Panc1 (cell line): ENCODE data around the gene TMEM40.

ENCODE experiments used
- POLR2AphosphoS5 ChIP-seq: IDR thresholded peaks from 2 replicates; pipeline ENCODE4 v1.6.1; 2012; ENCODE audit warnings: mild to moderate bottlenecking, low read depth, low read length, moderate library complexity
- SIN3A ChIP-seq: IDR thresholded peaks from 2 replicates; pipeline ENCODE4 v1.6.1; 2012; ENCODE audit warnings: low read depth, mild to moderate bottlenecking, low read length, moderate library complexity, borderline replicate concordance; ENCODE audit not compliant: insufficient read depth
- TCF7L2 ChIP-seq: IDR thresholded peaks from 2 replicates; pipeline ENCODE4 v1.6.1; 2011; ENCODE audit warnings: mild to moderate bottlenecking, low read depth, low read length, inconsistent platforms
- TF ChIP-seq, protein P1 (sequence below): fragments of 450-650 bp; IDR thresholded peaks from 2 replicates; pipeline ENCODE4 v1.5.1; 2017; ENCODE audit warnings: mild to moderate bottlenecking

DNA sequence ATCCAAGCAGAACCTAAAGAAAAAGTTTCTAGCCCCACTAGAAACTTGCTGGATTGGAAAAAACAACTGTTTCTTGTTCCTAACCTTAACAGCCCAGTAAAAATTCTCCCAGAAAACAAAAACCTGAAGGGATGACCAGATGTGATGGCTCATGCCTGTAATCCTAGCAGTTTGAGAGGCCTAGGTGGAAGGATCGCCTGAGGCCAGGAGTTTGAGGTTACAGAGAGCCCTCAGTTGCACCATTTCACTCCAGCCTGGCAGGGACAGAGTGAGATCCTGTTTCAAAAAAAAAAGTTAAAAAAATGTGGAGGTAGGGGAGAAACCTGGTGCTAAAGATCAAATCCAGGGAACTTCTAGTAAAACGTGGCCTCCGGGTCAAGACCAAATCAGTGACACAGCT lies 56.6 kb downstream of the TMEM40 start:
- TF ChIP-seq, protein P1, sequence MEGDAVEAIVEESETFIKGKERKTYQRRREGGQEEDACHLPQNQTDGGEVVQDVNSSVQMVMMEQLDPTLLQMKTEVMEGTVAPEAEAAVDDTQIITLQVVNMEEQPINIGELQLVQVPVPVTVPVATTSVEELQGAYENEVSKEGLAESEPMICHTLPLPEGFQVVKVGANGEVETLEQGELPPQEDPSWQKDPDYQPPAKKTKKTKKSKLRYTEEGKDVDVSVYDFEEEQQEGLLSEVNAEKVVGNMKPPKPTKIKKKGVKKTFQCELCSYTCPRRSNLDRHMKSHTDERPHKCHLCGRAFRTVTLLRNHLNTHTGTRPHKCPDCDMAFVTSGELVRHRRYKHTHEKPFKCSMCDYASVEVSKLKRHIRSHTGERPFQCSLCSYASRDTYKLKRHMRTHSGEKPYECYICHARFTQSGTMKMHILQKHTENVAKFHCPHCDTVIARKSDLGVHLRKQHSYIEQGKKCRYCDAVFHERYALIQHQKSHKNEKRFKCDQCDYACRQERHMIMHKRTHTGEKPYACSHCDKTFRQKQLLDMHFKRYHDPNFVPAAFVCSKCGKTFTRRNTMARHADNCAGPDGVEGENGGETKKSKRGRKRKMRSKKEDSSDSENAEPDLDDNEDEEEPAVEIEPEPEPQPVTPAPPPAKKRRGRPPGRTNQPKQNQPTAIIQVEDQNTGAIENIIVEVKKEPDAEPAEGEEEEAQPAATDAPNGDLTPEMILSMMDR, result no peak
- TF ChIP-seq SIN3A, result no peak
- no peak for TF ChIP-seq TCF7L2
- TF ChIP-seq POLR2AphosphoS5, result no peak
